Gastrocnemius medialis (tissue), 4 donors: ENCODE measurements around the gene ZNF740. TPM values are rescaled to one million over a fixed set of nuclear protein-coding genes. Genes with fewer than 3 reads are reported as not detected.

Source experiments
- ATAC-seq, 2 donors: fragments of 150-250 bp; one replicate each; pipeline ENCODE4 v1.9.1; 2016
- DNase-seq, 2 donors: peaks; one replicate each; pipeline ENCODE4 v3.0.0-alpha.2; 2019
- H3K27ac ChIP-seq, 4 donors: fragments of 200-600 bp; sonication (generic); 1 replicate in 1 of 4; 2 replicates in 3 of 4; pipeline ENCODE4 v1.5.1; 2016 to 2018; ENCODE audit warnings: mild to moderate bottlenecking in 2 of 4, moderate library complexity in 1 of 4
- H3K27me3 ChIP-seq, 3 donors: fragments of 200-600 bp; sonication (generic) in 2 of 3; 1 replicate in 1 of 3; 2 replicates in 2 of 3; pipeline versions ENCODE4 v1.5.1 to v1.6.0; 2016 to 2019; ENCODE audit warnings: mild to moderate bottlenecking in 1 of 3, moderate library complexity in 1 of 3
- H3K36me3 ChIP-seq, 2 donors: fragments of 200-600 bp; sonication (generic) in 1 of 2; one replicate each; pipeline ENCODE4 v1.5.1; 2017 to 2018
- H3K4me1 ChIP-seq, 2 donors: fragments of 200-600 bp; sonication (generic) in 1 of 2; one replicate each; pipeline ENCODE4 v1.5.1; 2016 to 2017; ENCODE audit warnings: mild to moderate bottlenecking in 2 of 2
- H3K4me3 ChIP-seq, 4 donors: fragments of 200-600 bp; sonication (generic) in 3 of 4; 1 replicate in 1 of 4; 2 replicates in 3 of 4; pipeline ENCODE4 v1.5.1; 2016 to 2019; ENCODE audit warnings: mild to moderate bottlenecking in 2 of 4
- H3K9me3 ChIP-seq, 3 donors: fragments of 200-600 bp; sonication (generic) in 2 of 3; 1 replicate in 1 of 3; 2 replicates in 2 of 3; pipeline ENCODE4 v1.5.1; 2016 to 2019
- CTCF ChIP-seq, 5 experiments: fragments of 450-650 bp in 3 of 5; fragments of 200-600 bp in 2 of 5; sonication (generic) in 2 of 5; IDR thresholded peaks in 4 of 5; conservative IDR thresholded peaks in 1 of 5; 1 replicate in 4 of 5; 2 replicates in 1 of 5; pipeline ENCODE4 v1.5.1; 2016 to 2019; ENCODE audit warnings: antibody characterized with exemption in 5 of 5, mild to moderate bottlenecking in 3 of 5, moderate library complexity in 3 of 5
- POLR2A ChIP-seq, 2 donors: fragments of 450-650 bp; IDR thresholded peaks; one replicate each; pipeline ENCODE4 v1.6.1; 2017; ENCODE audit warnings: antibody characterized with exemption in 2 of 2, mild to moderate bottlenecking in 2 of 2, moderate library complexity in 2 of 2
- in situ Hi-C, 4 donors: fragments of 200-750 bp; cut with MboI; loops; one replicate each; pipeline versions ENCODE4 v1.15.0 to v1.8.0; 2017; ENCODE audit warnings: low sequenced_read_pairs in 4 of 4
- intact Hi-C: fragments of 100-400 bp; cut with DNase I; formaldehyde crosslinking; loops from one replicate; pipeline ENCODE4 v1.15.1; 2023; ENCODE audit warnings: low total_unique reads
- total RNA-seq, 4 donors: library from RNA; depleted of rRNA; stranded (reverse); fragments of >200 nt; gene quantifications; one replicate each; pipeline versions ENCODE4 v1.1.0 to v1.2.3, GENCODE V29; 2016

The ZNF740 gene
- total RNA-seq, 4 donors from 2014 or later: 4.1 to 7.4 (median 5.0) TPM

GRCh38 chr12:53218551-53219291 is 38.2 kb downstream of the ZNF740 start:
- Histone ChIP-seq H3K4me1 (peaks cover 50 to 64% of the 10 kb centered on the region in 2 donors), H3K9me3 (no peaks in the 10 kb centered on the region), H3K4me3 (peak overlapping the region; percentile 74 to 83 (median 75)), H3K27me3 (no peaks in the 10 kb centered on the region), H3K27ac (peak overlapping the region; percentile 98 to 100 (median 98)), H3K36me3 (no peaks in the 10 kb centered on the region)
- DNase-seq (no peak), ATAC-seq (no peak)
- no peak for TF ChIP-seq POLR2A (IDR thresholded peaks at IDR 0.05)
- no peak for TF ChIP-seq CTCF (IDR thresholded peaks at IDR 0.05 in 4 of 5, conservative IDR thresholded peaks at IDR 0.05 in 1 of 5)
- intact Hi-C loops: loop anchor here (5.0 kb wide), 1 partner anchor 284 kb away; the partner anchor contains the start of gene TARBP2
- in situ Hi-C loops: loop anchor here in 2 of 4 donors (10.0 kb wide), 2 partner anchors 66 to 126 kb away; no protein-coding TSS in a partner anchor

GRCh38 chr12:53219292-53219955 is 38.9 kb downstream of the ZNF740 start:
- Histone ChIP-seq H3K36me3 (no peaks in the 10 kb centered on the region), H3K4me1 (peaks cover 49 to 64% of the 10 kb centered on the region in 2 donors), H3K9me3 (no peaks in the 10 kb centered on the region), H3K27ac (peak overlapping the region; percentile 98 to 100 (median 98)), H3K4me3 (peak overlapping the region; percentile 74 to 83 (median 75)), H3K27me3 (no peaks in the 10 kb centered on the region)
- intact Hi-C loops: loop anchor here (5.0 kb wide), 1 partner anchor 283 kb away; the partner anchor contains the start of gene TARBP2
- TF ChIP-seq CTCF (IDR thresholded peaks at IDR 0.05 in 4 of 5, conservative IDR thresholded peaks at IDR 0.05 in 1 of 5) (no peak), POLR2A (IDR thresholded peaks at IDR 0.05) (no peak)
- in situ Hi-C loops: loop anchor here in 2 of 4 donors (10.0 kb wide), 2 partner anchors 65 to 125 kb away; no protein-coding TSS in a partner anchor
- DNase-seq (no peak), ATAC-seq (no peak)

- Histone ChIP-seq H3K9me3 (no peaks in the 10 kb centered on the region), H3K4me3 (peak overlapping the region; percentile 74 to 83 (median 75)), H3K36me3 (no peaks in the 10 kb centered on the region), H3K27ac (peak overlapping the region; percentile 98 to 100 (median 98)), H3K4me1 (peaks cover 44 to 60% of the 10 kb centered on the region in 2 donors), H3K27me3 (no peaks in the 10 kb centered on the region)
- no peak for DNase-seq
- intact Hi-C loops: loop anchor here (5.0 kb wide), 1 partner anchor 282 kb away; the partner anchor contains the start of gene TARBP2
- in situ Hi-C loops: loop anchor here in 2 of 4 donors (10.0 kb wide), 2 partner anchors 65 to 125 kb away; no protein-coding TSS in a partner anchor
- ATAC-seq: no peak
- no peak for TF ChIP-seq CTCF (IDR thresholded peaks at IDR 0.05 in 4 of 5, conservative IDR thresholded peaks at IDR 0.05 in 1 of 5)
- no peak for TF ChIP-seq POLR2A (IDR thresholded peaks at IDR 0.05)
These were observed 39.6 kb downstream of the ZNF740 start for GRCh38 chr12:53219956-53220693.

GRCh38 chr12:53220694-53221202 is 40.2 kb downstream of the ZNF740 start:
- no peaks in the 10 kb centered on the region for H3K36me3 ChIP-seq
- in situ Hi-C loops: no loop called here
- TF ChIP-seq POLR2A (IDR thresholded peaks at IDR 0.05) (no peak), CTCF (IDR thresholded peaks at IDR 0.05 in 4 of 5, conservative IDR thresholded peaks at IDR 0.05 in 1 of 5) (no peak)
- intact Hi-C loops: loop anchor here (1.0 kb wide), 2 partner anchors 31 to 40 kb away; partner anchors contain the start of genes CSAD and ZNF740
- no peaks in the 10 kb centered on the region for H3K27me3 ChIP-seq
- DNase-seq (peak; percentile 80 to 81), ATAC-seq (peak; percentile 81 to 83)
- H3K9me3 ChIP-seq: no peaks in the 10 kb centered on the region
- peak overlapping the region; percentile 98 to 100 (median 98) for H3K27ac ChIP-seq
- peaks cover 38 to 60% of the 10 kb centered on the region in 2 donors for H3K4me1 ChIP-seq
- H3K4me3 ChIP-seq: peak overlapping the region; percentile 74 to 83 (median 75)
